Stimulated activated CD8-positive, alpha-beta memory T cell treated with anti-CD3 and anti-CD28 coated beads, Interleukin-4, amount 100 ng/mL, for 4 hours (primary cell): ENCODE results near the gene WDR13.
A peak's percentile ranks its signal among the peaks of the same experiment; 100 is the strongest.

ENCODE experiments used
- DNase-seq, 2 donors: peaks; one replicate each; pipeline ENCODE4 v3.0.0-alpha.2; 2020; ENCODE audit warnings: low read depth in 2 of 2, low spot score in 1 of 2

The WDR13 gene

DNA sequence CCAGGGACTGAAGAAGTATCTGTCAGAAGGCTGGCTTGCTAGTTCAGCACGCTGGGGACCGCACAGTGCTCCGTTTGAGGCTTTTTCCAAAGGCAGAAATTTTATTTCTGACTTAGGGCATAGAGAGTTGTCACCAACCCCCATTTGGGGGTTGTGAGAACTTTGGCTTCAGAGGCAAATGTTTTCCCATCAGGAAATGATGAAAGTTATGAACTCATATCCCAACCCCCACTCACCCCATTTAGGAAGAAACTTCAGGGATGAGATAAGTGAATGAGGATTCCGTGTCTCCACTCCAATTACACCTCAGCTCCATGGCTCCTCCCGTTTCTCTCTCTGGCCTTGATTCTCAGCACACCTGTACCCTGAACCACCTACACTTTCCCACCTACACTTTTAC, 4.3 kb upstream of the WDR13 start:
- DNase-seq = no peak

DNA sequence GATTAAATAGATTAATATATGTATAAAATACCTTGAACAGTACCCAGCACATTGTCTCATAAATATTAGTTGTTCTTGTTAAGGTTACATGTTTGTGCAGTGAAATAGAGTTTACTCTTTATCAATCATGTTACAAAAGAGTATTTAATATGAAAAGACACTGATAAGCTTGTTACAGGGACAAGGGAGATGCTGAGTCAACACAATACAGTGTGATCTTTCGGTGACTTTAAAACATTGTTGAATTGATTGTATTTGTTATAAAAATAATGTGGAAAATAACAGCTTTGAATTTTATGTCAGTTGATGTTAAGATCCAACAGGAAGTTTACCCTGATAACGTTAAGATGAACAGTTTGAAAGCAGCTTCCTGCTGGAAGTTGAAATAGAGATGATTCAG, 1.4 kb upstream of the WDR13 start:
- no peak for DNase-seq

GRCh38 chrX:48598614-48599013, 1.3 kb downstream of the WDR13 start:
- DNase-seq = no peak

DNA sequence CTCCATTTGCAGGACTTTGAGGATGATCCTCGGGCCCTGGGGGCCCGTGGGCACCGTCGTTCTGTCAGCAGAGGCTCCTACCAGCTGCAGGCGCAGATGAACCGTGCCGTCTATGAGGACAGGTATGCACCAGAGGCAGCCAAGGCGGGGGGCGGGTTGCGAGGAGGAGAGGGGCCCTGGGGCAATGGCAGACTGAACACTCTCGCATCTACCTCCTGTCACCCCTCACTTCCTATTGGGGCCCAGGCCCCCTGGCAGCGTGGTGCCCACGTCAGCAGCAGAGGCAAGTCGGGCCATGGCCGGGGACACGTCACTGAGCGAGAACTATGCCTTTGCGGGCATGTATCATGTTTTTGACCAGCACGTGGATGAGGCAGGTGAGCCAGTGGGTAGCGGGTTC, 2.0 kb downstream of the WDR13 start:
- DNase-seq = no peak

GRCh38 chrX:48600226-48600625, 2.9 kb downstream of the WDR13 start:
- DNase-seq = no peak

GRCh38 chrX:48601741-48602394, 4.6 kb downstream of the WDR13 start:
- DNase-seq = no peak

DNA sequence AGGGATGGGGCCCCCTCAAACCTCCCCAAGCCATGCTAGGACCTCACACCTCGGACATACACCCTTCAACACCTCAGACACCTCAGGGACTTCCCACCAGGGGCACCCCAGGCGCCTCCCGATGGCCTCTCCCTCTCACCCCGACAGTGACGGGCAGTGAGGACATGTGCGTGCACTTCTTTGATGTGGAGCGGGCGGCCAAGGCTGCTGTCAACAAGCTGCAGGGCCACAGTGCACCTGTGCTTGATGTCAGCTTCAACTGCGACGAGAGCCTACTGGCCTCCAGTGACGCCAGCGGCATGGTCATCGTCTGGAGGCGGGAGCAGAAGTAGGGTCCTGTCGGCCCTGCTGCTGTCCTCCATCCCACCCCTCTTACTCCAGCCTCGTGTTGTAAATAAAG, 7.4 kb downstream of the WDR13 start:
- DNase-seq = no peak

- no peak for DNase-seq
These were observed 8.8 kb downstream of the WDR13 start for GRCh38 chrX:48606091-48606490.

GRCh38 chrX:48611703-48612102, 14.4 kb downstream of the WDR13 start:
- DNase-seq = no peak

DNA sequence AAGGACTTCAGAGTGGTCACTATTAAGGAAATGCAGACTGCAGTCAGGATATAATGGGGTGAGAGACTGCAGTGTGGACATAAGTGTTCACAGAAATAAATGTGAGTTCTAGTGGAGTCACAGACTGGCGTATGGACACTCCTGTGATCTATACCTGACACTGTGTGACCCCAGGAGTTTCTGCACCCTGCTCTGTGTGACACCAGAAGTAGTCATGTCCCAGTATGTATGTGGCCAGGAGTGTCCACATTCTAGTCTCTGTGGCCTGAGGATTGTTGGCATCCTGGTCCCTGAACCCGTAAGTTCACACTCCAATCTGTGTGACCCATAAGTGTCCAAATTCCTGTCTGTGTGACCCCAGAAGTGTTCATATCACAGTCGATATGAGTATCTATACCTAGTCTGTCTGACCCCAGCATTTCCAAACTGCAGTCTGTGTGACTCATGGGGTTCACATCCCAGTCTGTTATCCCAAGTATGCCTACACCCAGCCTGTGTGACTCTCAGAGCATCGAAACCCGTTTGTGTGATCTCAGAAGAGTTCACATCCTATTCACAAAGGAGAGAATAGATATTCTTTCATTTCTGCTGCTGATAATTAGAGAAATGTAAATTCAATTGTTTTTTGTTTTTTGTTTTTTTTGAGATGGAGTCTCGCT, 16.3 kb downstream of the WDR13 start:
- no peak for DNase-seq

DNA sequence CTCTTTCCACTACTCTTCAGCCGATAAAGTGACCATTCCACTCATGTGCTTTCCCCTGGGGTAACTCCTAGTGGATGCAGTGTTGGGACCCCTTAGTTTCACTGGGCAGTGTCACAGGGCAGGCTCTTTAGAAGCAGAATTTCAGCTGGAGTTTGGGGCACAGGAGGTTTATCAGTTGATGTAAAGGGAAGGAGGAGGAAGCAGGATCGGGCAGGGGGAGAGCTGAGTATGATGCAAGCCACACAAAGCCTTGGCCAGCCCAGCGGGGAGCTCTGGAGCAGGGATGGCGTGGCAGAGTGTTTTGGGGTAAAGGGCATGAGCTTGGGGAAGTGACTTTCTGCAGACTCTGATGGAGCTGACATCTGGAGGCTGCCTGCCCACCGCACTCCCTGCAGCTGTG, 19.3 kb downstream of the WDR13 start:
- DNase-seq = no peak

GRCh38 chrX:48617542-48618340, 20.4 kb downstream of the WDR13 start:
- DNase-seq = no peak

GRCh38 chrX:48626401-48627298, 29.4 kb downstream of the WDR13 start:
- no peak for DNase-seq

DNA sequence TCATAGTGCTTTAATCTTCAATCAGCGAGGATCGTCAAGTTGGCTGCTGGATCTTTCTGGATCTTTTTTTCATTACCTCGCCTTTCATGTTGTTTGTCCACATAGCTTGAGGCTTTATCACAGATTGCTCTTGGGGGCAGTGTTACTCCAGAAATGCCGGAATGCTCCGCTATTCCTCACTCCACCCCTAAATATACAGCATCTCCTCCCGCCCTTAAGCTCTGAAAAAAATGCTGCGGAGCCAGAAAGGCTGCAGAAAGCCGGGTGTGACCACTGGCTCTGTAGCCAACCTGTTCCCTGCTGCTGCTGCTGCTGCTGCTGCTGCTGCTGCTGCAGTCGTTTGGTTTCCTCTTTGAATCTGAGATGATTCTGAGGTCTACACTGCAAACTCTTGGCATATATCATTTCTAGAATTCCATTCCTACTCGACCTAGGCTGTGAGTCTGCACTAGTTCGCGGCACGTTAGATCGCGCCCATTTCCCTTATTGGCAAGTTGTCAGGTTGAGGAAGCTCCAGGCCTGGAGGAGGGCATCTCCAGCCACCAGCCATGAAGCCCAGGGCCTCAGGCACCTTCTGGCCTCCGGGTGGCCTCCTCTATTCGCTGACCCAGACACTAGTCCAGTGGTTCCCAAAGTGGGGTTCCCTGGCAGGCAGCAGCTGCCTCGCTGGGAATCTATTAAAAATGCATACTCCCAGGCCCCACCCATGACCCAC, 34.2 kb downstream of the WDR13 start:
- peak; percentile 4 to 29 for DNase-seq

GRCh38 chrX:48632207-48632606, 34.9 kb downstream of the WDR13 start:
- no peak for DNase-seq

DNA sequence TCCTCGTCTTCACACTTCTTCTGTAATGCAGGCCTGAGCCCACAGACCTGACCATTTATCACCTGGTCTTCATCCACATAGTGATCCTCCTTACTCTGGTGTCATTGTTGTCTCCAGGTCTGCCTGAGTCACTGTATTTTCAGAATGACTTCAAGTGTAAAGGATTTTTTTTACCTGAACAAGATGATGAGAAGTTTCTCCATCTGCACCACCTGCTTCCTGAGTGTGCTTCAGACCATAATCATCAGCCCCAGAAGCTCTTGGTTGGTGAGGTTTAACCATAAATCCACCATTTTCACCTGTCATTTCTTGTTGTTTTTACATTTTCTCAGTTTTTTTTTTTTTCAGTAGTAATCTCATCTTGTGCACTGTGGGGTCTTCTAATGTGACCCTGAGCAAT, 39.0 kb downstream of the WDR13 start:
- DNase-seq = no peak

GRCh38 chrX:48636776-48637175, 39.5 kb downstream of the WDR13 start:
- no peak for DNase-seq

DNA sequence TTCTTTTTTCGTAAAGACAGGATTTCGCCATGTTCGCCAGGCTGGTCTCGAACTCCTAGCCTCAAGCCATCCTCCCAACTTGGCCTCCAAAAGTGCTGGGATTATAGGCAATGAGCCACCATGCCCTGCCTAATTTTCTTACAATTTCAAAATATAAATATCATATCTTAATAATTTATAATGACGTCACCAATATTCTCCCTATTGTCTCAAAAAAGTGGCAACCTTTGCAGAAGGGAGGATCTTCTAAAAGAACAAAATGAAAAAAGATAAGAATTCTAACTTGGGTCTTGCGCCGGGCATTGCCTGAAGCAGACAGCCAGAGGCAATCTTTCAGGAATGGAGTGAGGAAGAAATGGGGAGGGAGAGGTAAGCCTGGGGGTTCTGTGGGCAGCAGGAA, 48.4 kb downstream of the WDR13 start:
- DNase-seq = no peak

DNA sequence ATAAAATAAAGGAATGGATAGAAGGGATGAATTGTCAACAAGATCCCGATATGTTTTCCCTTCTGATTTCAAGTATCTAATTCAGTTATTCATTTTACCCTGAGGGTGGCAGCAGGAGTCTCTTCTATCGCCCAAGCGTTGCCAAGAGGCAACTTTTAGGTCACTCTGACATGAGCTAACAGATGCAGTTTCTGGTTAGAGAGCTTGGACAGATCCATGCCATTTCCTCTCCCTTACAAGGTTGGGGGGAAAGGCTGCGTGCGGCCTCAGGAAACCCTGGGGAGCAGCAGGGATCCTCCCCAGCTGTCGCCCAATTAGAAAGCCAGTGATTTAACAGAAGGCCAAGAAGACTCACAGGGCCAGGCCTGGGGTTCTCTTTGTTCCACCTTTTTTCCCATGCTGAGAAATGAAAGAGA, 51.1 kb downstream of the WDR13 start:
- no peak for DNase-seq

GRCh38 chrX:48649102-48649501, 51.8 kb downstream of the WDR13 start:
- DNase-seq = no peak
